Liver (tissue), 9 donors: ENCODE results near the gene CHID1. TPM values are rescaled to one million over a fixed set of nuclear protein-coding genes. Genes with fewer than 3 reads are reported as not detected.

Source experiments
- DNase-seq: peaks from one replicate; pipeline ENCODE4 v3.0.0-alpha.2; 2017; ENCODE audit warnings: low spot score
- H3K27ac ChIP-seq, 2 donors: one replicate each; pipeline ENCODE4 v1.7.0; 2013; ENCODE audit warnings: inconsistent platforms in 2 of 2, low read length in 2 of 2, control low read depth in 1 of 2, low read depth in 1 of 2, mild to moderate bottlenecking in 1 of 2
- H3K27me3 ChIP-seq, 4 donors: one replicate each; pipeline versions ENCODE4 v1.6.1 to v1.7.0; 2013; ENCODE audit warnings: low read length in 3 of 4, inconsistent platforms in 1 of 4, mild to moderate bottlenecking in 1 of 4, moderate library complexity in 1 of 4; ENCODE audit not compliant: control insufficient read depth in 4 of 4, insufficient read depth in 4 of 4
- H3K36me3 ChIP-seq, 4 donors: one replicate each; pipeline versions ENCODE4 v1.6.1 to v1.7.0; 2013; ENCODE audit warnings: low read length in 3 of 4, mild to moderate bottlenecking in 3 of 4, low read depth in 1 of 4, moderate library complexity in 1 of 4; ENCODE audit not compliant: control insufficient read depth in 4 of 4, insufficient read depth in 3 of 4
- H3K4me1 ChIP-seq, 4 donors: one replicate each; pipeline versions ENCODE4 v1.6.1 to v1.7.0; 2013; ENCODE audit warnings: low read length in 3 of 4, mild to moderate bottlenecking in 3 of 4, moderate library complexity in 1 of 4; ENCODE audit not compliant: control insufficient read depth in 4 of 4, insufficient read depth in 4 of 4
- H3K4me3 ChIP-seq, 3 donors: one replicate each; pipeline versions ENCODE4 v1.6.1 to v1.7.0; 2013; ENCODE audit warnings: low read length in 3 of 3, control low read depth in 1 of 3, low read depth in 1 of 3, mild to moderate bottlenecking in 1 of 3
- H3K9ac ChIP-seq, 2 donors: one replicate each; pipeline ENCODE4 v1.7.0; 2013; ENCODE audit warnings: low read length in 2 of 2, mild to moderate bottlenecking in 2 of 2, moderate library complexity in 2 of 2, control low read depth in 1 of 2, low read depth in 1 of 2
- H3K9me3 ChIP-seq, 4 donors: one replicate each; pipeline versions ENCODE4 v1.6.1 to v1.7.0; 2013; ENCODE audit warnings: low read length in 3 of 4; ENCODE audit not compliant: control insufficient read depth in 4 of 4
- EGR1 ChIP-seq, 2 donors: IDR thresholded peaks; 2 replicates each; pipeline ENCODE4 v1.6.1; 2016 to 2018; ENCODE audit warnings: antibody characterized with exemption in 2 of 2, low read depth in 2 of 2
- FOXA1 ChIP-seq: IDR thresholded peaks from 2 replicates; pipeline ENCODE4 v1.6.1; 2016; ENCODE audit warnings: antibody characterized with exemption
- FOXA2 ChIP-seq: IDR thresholded peaks from 2 replicates; pipeline ENCODE4 v1.6.1; 2016; ENCODE audit warnings: antibody characterized with exemption
- GABPA ChIP-seq, 2 donors: IDR thresholded peaks in 1 of 2; conservative IDR thresholded peaks in 1 of 2; 2 replicates each; pipeline ENCODE4 v1.6.1; 2016; ENCODE audit warnings: antibody characterized with exemption in 2 of 2, mild to moderate bottlenecking in 1 of 2, moderate library complexity in 1 of 2
- HNF4A ChIP-seq, 2 donors: conservative IDR thresholded peaks; 2 replicates each; pipeline ENCODE4 v1.6.1; 2016; ENCODE audit warnings: antibody characterized with exemption in 2 of 2, mild to moderate bottlenecking in 2 of 2
- HNF4G ChIP-seq: IDR thresholded peaks from 2 replicates; pipeline ENCODE4 v1.6.1; 2016; ENCODE audit warnings: antibody characterized with exemption
- JUND ChIP-seq, 2 donors: IDR thresholded peaks; 2 replicates each; pipeline ENCODE4 v1.6.1; 2016; ENCODE audit warnings: antibody characterized with exemption in 2 of 2
- NR2F2 ChIP-seq: IDR thresholded peaks from 2 replicates; pipeline ENCODE4 v1.6.1; 2016; ENCODE audit warnings: antibody characterized with exemption
- RAD21 ChIP-seq, 2 donors: IDR thresholded peaks; 2 replicates each; pipeline ENCODE4 v1.6.1; 2016; ENCODE audit warnings: antibody characterized with exemption in 2 of 2, mild to moderate bottlenecking in 2 of 2
- RXRA ChIP-seq, 2 donors: IDR thresholded peaks; 2 replicates each; pipeline ENCODE4 v1.6.1; 2017 to 2018; ENCODE audit warnings: antibody characterized with exemption in 2 of 2, mild to moderate bottlenecking in 1 of 2
- SP1 ChIP-seq: IDR thresholded peaks from 2 replicates; pipeline ENCODE4 v1.6.1; 2018; ENCODE audit warnings: antibody characterized with exemption, mild to moderate bottlenecking
- TAF1 ChIP-seq: conservative IDR thresholded peaks from 2 replicates; pipeline ENCODE4 v1.6.1; 2016; ENCODE audit warnings: antibody characterized with exemption, mild to moderate bottlenecking
- YY1 ChIP-seq: IDR thresholded peaks from 2 replicates; pipeline ENCODE4 v1.6.1; 2016; ENCODE audit warnings: antibody characterized with exemption, mild to moderate bottlenecking
- WGBS: extraction: QIAGEN DNeasy Blood & Tissue Kit; methylation state at CpG from one replicate; pipeline ENCODE4 v1.1.7; 2013; 5-methylcytosine and 5-hydroxymethylcytosine counted together
- polyA plus RNA-seq, 2 donors: library from polyadenylated mRNA; stranded (reverse) in 1 of 2; unstranded in 1 of 2; fragments of 200-250 nt in 1 of 2; fragments of >200 nt in 1 of 2; fragmentation: Nextera tagmentation in 1 of 2; extraction: Ambion mirVana in 1 of 2; gene quantifications; one replicate each; pipeline versions ENCODE4 v1.2.1 to v1.2.3, GENCODE V29; 2013 to 2015
- total RNA-seq, 2 donors: library from RNA; depleted of rRNA; stranded (reverse); fragments of >200 nt; gene quantifications; one replicate each; pipeline ENCODE4 v1.2.3, GENCODE V29; 2014
- TF ChIP-seq, protein P1 (sequence below): IDR thresholded peaks from 2 replicates; pipeline ENCODE4 v1.6.1; 2016; ENCODE audit warnings: antibody characterized with exemption
- TF ChIP-seq, protein P2 (sequence below): IDR thresholded peaks from 2 replicates; pipeline ENCODE4 v1.6.1; 2016; ENCODE audit warnings: antibody characterized with exemption, mild to moderate bottlenecking
- TF ChIP-seq, protein P3 (sequence below): IDR thresholded peaks from 2 replicates; pipeline ENCODE4 v1.6.1; 2016; ENCODE audit warnings: antibody characterized with exemption
- TF ChIP-seq, protein P4 (sequence below): IDR thresholded peaks from 2 replicates; pipeline ENCODE4 v1.6.1; 2016; ENCODE audit warnings: antibody characterized with exemption
- TF ChIP-seq, protein P5 (sequence below): fragments of 150-350 bp; IDR thresholded peaks from 2 replicates; pipeline ENCODE4 v1.5.1; 2017; ENCODE audit warnings: improper control_type of control experiment, low read depth, low read length; ENCODE audit not compliant: missing input control
- donor health status: healthy.
- donor health status: healthy.
- donor health status: healthy.
- donor health status: healthy.
- donor health status: healthy.

Gene CHID1
- total and polyA plus RNA-seq, 4 donors = 39.5 to 68.8 (median 59.1) TPM

DNA sequence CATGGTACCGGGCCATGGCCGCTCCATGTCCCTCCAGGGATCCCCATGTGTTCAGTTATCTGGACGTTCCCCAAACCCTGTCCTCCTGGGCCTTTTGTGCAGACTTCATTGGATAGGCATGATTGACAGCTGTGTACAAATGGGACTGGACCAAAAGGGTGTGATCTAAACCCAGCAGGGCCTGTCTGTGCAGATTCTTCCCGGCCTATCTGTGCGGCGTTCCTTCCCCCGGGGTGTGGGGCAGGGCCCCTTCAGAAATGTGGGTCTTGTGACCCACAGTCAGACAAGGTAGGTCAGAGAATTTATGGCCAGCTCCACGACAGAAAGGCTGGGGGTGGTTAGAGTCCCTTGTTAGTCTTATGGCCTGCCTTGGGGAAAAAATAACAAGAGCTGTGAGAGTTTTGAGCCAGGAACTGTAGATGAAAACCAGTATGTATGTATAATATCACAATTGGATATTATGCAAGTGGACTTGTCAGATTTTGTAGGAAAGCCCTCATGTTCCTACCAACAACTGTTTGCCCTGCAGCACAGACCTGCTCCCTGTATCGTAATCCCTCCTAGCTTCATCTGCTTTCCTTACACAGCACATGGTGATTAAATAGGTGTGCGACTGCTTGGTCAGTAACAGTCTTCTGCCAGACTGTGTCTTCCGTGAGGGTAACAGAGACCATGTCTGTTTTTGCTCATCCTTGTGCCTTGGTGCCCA lies 46.8 kb upstream of the CHID1 start:
- TF ChIP-seq EGR1 (IDR thresholded peaks at IDR 0.05; ENCODE audit: low read depth in 2 of 2) = no peak
- no peak for TF ChIP-seq HNF4G
- TF ChIP-seq, protein P1, sequence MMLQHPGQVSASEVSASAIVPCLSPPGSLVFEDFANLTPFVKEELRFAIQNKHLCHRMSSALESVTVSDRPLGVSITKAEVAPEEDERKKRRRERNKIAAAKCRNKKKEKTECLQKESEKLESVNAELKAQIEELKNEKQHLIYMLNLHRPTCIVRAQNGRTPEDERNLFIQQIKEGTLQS = no peak
- TF ChIP-seq, protein P2, sequence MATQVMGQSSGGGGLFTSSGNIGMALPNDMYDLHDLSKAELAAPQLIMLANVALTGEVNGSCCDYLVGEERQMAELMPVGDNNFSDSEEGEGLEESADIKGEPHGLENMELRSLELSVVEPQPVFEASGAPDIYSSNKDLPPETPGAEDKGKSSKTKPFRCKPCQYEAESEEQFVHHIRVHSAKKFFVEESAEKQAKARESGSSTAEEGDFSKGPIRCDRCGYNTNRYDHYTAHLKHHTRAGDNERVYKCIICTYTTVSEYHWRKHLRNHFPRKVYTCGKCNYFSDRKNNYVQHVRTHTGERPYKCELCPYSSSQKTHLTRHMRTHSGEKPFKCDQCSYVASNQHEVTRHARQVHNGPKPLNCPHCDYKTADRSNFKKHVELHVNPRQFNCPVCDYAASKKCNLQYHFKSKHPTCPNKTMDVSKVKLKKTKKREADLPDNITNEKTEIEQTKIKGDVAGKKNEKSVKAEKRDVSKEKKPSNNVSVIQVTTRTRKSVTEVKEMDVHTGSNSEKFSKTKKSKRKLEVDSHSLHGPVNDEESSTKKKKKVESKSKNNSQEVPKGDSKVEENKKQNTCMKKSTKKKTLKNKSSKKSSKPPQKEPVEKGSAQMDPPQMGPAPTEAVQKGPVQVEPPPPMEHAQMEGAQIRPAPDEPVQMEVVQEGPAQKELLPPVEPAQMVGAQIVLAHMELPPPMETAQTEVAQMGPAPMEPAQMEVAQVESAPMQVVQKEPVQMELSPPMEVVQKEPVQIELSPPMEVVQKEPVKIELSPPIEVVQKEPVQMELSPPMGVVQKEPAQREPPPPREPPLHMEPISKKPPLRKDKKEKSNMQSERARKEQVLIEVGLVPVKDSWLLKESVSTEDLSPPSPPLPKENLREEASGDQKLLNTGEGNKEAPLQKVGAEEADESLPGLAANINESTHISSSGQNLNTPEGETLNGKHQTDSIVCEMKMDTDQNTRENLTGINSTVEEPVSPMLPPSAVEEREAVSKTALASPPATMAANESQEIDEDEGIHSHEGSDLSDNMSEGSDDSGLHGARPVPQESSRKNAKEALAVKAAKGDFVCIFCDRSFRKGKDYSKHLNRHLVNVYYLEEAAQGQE = no peak
- no peak for TF ChIP-seq FOXA1
- TF ChIP-seq SP1 = no peak
- TF ChIP-seq JUND (IDR thresholded peaks at IDR 0.05) = no peak
- TF ChIP-seq HNF4A (conservative IDR thresholded peaks at IDR 0.05) = no peak
- TF ChIP-seq NR2F2 = no peak
- TF ChIP-seq TAF1 = no peak
- TF ChIP-seq RXRA (IDR thresholded peaks at IDR 0.05) = no peak
- TF ChIP-seq, protein P3, sequence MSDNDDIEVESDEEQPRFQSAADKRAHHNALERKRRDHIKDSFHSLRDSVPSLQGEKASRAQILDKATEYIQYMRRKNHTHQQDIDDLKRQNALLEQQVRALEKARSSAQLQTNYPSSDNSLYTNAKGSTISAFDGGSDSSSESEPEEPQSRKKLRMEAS = no peak
- TF ChIP-seq, protein P4, sequence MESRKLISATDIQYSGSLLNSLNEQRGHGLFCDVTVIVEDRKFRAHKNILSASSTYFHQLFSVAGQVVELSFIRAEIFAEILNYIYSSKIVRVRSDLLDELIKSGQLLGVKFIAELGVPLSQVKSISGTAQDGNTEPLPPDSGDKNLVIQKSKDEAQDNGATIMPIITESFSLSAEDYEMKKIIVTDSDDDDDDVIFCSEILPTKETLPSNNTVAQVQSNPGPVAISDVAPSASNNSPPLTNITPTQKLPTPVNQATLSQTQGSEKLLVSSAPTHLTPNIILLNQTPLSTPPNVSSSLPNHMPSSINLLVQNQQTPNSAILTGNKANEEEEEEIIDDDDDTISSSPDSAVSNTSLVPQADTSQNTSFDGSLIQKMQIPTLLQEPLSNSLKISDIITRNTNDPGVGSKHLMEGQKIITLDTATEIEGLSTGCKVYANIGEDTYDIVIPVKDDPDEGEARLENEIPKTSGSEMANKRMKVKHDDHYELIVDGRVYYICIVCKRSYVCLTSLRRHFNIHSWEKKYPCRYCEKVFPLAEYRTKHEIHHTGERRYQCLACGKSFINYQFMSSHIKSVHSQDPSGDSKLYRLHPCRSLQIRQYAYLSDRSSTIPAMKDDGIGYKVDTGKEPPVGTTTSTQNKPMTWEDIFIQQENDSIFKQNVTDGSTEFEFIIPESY = no peak
- no peak for TF ChIP-seq FOXA2
- TF ChIP-seq GABPA (IDR thresholded peaks at IDR 0.05 in 1 of 2, conservative IDR thresholded peaks at IDR 0.05 in 1 of 2) = no peak
- no peak for TF ChIP-seq YY1
- TF ChIP-seq RAD21 (IDR thresholded peaks at IDR 0.05) = no peak
- TF ChIP-seq, protein P5, sequence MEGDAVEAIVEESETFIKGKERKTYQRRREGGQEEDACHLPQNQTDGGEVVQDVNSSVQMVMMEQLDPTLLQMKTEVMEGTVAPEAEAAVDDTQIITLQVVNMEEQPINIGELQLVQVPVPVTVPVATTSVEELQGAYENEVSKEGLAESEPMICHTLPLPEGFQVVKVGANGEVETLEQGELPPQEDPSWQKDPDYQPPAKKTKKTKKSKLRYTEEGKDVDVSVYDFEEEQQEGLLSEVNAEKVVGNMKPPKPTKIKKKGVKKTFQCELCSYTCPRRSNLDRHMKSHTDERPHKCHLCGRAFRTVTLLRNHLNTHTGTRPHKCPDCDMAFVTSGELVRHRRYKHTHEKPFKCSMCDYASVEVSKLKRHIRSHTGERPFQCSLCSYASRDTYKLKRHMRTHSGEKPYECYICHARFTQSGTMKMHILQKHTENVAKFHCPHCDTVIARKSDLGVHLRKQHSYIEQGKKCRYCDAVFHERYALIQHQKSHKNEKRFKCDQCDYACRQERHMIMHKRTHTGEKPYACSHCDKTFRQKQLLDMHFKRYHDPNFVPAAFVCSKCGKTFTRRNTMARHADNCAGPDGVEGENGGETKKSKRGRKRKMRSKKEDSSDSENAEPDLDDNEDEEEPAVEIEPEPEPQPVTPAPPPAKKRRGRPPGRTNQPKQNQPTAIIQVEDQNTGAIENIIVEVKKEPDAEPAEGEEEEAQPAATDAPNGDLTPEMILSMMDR = no peak
- 90% methylated on average over 11 of the region's 11 CpGs for WGBS
- Histone ChIP-seq H3K27me3 (no peaks in the 10 kb centered on the region), H3K4me3 (no peak overlapping the region), H3K9me3 (no peaks in the 10 kb centered on the region), H3K27ac (no peak overlapping the region), H3K9ac (no peak overlapping the region), H3K4me1 (peaks cover 9 to 57% (median 49%) of the 10 kb centered on the region in 4 donors), H3K36me3 (peaks cover 0 to 9% (median 0%) of the 10 kb centered on the region in 4 donors)
- DNase-seq = no peak
